Activated T-helper 1 cell treated with anti-CD3 and anti-CD28 coated beads, Interleukin-2, amount 50 U/mL, for 16 hours (primary cell): ENCODE results near the gene KISS1R.
A peak's percentile ranks its signal among the peaks of the same experiment; 100 is the strongest.

ENCODE experiments used
- DNase-seq, 2 donors: peaks; one replicate each; pipeline ENCODE4 v3.0.0-alpha.2; 2020; ENCODE audit warnings: low read depth in 1 of 2, low spot score in 1 of 2

Gene KISS1R

DNA sequence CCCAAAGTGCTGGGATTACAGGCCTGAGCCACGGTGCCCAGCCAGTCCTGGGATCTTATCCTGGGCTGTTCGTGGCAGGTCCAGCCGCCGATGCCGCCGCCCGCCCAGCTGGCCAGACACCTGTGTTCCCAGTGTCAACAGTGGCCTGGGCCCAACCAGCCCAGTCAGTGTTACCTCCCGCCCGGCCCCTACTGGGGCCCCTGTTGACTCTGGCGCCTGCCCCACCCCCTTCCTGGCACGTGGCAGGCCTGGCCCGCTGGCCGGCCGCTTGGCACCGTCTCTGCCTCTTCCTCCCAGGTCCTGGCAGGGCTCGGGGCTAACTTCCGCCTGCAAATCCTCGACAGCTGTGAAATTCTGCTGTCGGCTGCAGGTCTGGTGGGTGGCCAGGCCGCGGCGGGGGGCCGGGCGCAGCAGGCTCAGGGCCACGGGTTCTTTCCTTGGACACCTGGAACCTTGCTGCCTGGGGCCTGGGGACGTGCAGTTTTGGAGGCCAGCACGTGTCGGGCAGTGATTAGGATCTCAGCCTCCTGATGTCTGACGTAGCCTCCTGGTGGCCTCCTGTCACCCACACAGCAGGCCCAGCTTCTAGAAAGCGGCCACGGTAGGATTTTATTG is 17.8 kb downstream of the KISS1R start:
- no peak for DNase-seq

DNA sequence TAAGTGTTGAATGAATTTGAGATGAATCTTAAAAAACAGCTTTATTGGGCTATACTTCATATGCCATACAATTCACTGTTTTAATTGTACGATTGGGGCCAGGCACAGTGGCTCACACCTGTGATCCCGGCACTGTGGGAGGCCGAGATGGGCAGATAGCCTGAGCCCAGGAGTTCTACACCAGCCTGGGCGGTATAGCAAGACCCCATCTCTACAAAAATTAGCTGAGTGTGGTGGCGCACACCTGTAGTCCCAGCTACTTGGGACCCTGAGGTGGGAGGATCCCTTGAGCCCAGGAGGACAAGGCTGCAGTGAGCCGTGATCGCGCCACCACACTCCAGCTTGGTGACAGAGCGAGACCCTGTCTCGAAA is 19.0 kb downstream of the KISS1R start:
- no peak for DNase-seq

DNA sequence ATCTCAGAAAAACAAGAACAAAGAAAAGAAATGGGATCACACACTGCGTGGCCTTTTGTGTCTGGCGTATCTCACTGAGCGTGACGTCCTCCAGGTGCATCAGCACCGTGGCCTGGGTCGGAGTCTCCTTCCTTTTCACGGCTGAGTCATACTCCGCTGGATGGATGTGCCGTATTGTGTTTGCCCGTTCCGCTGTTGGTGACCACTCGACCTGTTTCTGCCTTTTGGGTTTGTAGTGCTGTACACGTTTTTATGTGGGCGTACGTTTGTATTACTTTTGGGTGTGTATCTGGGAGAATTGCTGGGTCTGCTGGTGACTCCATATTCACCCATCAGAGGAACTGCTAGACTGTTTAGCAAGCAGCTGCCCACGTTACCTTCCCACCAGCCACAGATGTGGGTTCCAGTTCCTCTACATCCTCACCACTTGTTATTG is 20.1 kb downstream of the KISS1R start:
- DNase-seq = no peak

DNA sequence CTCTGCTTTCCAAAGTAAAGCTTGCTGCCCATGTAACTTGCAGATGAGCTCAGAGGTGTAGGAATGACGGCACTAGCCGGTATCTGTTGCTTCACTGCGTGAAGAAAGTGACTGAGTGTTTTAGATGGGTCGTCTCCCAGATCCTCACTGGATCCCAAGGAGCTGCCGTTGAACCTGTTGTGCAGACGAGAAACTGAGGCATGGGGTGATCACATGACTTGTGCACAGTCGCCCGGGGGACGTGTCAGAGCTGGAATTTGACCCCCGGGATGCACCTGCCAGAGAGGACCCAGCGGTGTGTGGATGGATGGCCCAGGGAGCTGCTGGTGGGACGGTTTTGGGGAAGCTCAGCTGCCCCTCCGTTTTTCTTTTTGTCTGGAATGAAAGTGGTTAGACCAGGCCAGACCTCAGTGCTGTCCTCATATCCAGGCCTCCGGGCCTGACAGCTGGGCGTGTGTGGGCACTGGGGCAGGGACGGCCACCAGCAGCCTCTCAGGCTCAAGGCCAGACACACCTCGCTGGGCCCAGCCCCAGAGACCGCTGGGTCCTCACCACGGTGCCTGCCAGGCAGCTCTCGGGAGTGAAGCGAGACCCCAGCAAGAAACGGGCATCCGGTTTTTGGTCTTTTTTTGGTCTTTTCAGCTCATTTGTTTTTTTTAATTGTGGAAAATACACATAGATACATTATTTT is 21.2 kb downstream of the KISS1R start:
- DNase-seq = no peak

GRCh38 chr19:939439-939838 is 22.3 kb downstream of the KISS1R start:
- DNase-seq = no peak

GRCh38 chr19:939922-940321 is 22.8 kb downstream of the KISS1R start:
- DNase-seq = no peak

DNA sequence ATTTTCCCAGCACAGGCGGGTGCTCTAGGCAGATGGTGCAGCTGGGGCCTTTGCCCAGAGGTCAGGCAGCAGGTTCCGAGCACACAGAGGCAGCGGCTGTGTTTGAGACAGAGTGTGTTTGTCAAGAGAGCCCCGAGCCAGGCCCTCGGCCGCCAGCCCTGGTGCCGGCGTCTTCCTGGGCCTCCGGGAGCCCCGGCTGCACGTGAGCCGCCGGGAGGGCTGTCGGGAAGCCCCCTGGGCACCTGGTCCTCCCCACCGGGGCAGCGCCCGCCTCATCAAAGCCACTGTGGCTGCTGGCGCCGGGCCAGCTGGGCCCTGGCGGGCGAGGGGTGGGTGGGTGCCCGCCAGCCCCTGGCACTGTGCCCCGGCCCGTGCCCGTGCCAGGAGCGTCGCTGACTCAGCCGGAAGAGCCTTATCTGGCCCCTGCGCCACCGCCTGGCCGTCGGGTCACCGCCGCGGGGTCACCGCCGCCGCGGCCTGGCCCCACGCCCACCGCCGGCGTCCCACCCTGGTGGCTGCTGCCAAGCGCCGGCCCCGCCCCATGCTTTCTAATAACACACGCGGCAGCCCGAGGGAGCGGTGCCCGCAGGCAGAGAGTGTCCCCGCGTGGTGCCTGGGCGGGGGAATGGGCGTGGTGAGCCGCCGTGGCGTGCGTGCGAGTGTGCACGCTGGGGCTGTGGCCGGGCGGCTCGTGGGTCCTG is 23.6 kb downstream of the KISS1R start:
- peak; percentile 36 to 54 for DNase-seq

DNA sequence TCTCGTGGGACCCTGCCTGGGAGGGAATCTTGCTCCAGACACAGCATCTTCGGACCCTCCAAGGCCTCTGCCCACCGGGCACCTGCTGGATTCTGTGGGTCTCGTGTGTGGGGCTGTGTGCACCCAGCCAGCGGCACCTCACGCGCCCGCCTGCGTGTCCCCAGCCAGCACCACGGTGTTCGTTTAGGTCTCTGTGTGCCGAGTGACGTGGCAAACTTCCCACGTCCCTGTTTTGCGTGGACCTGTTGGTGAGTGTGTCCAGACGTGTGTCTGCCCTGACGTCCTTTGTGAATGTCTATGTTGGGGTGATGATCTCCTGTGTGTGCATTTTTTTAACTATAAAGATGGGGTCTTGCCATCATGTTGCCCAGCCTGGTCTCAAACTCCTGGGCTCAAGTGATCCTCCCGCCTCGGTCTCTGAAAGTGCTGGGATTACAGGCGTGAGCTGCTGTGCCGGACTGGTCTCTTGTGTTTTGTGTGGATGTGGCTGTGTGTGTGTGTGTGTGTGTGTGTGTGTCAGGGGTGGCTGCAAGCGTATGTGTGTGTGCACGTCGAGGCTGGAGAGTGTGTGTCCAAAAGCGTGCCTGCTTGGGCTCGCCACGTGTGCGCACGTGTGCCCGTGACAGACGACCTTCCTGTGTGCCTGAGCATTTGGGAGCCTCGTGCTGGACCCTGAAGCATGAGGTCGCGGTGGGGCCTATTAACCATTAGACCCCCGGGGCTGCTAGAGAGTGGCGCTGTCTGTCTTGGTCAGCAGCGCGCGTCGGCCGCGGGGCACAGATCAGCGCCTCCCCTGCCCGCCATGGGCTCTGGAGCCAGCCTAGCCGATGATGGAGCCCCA is 24.4 kb downstream of the KISS1R start:
- no peak for DNase-seq

- DNase-seq = no peak
These were observed 25.1 kb downstream of the KISS1R start for GRCh38 chr19:942133-942645.

DNA sequence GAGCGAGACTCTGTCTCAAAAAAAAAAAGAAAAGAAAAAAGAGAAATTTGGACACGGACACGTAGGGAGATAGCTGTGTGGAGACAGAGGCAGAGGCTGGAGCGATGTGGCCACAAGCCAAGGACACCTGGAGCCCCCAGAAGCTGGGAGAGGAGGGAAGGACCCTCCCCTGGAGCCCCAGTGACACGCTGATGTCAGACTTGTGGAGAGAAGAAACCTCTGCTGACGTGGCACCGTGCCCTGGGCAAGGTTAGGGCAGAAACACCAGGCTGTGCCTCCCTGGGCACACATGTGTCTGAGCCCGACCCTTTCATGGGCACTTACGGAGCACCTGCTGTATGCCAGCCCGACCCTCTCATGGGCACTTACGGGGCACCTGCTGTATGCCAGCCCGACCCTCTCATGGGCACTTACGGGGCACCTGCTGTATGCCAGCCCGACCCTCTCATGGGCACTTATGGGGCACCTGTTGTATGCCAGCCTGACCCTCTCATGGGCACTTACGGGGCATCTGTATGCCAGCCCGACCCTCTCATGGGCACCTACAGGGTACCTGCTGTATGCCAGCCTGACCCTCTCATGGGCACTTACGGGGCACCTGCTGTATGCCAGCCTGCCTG is 26.5 kb downstream of the KISS1R start:
- DNase-seq = no peak

- no peak for DNase-seq
These were observed 27.0 kb downstream of the KISS1R start for GRCh38 chr19:944171-944567.

DNA sequence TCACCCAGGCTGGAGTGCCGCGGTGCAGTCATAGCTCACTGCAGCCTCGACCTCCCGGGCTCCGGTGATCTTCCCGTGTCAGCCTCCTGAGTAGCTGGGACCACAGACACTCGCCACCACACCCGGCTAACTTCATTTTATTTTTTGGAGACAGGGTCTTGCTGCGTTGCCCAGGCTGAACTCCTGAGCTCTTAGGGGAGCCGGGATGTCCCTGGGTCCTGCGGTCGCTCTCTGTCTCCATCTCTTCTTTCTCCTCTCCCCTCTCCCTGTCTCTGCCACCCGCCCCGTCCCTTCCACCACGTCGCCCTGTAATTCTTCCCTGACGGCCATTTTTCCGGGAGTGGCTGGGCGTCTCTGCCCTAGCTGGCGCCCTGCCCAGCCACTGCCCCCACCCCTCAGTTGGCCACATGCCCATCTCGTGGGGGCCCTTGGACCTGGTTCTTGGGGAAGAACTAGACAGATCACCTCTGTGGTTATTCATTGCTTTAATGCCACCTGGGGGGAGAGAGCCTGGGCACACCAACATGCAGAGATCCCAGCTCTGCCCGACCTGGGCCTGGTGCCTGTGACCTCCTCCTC is 27.6 kb downstream of the KISS1R start:
- no peak for DNase-seq

DNA sequence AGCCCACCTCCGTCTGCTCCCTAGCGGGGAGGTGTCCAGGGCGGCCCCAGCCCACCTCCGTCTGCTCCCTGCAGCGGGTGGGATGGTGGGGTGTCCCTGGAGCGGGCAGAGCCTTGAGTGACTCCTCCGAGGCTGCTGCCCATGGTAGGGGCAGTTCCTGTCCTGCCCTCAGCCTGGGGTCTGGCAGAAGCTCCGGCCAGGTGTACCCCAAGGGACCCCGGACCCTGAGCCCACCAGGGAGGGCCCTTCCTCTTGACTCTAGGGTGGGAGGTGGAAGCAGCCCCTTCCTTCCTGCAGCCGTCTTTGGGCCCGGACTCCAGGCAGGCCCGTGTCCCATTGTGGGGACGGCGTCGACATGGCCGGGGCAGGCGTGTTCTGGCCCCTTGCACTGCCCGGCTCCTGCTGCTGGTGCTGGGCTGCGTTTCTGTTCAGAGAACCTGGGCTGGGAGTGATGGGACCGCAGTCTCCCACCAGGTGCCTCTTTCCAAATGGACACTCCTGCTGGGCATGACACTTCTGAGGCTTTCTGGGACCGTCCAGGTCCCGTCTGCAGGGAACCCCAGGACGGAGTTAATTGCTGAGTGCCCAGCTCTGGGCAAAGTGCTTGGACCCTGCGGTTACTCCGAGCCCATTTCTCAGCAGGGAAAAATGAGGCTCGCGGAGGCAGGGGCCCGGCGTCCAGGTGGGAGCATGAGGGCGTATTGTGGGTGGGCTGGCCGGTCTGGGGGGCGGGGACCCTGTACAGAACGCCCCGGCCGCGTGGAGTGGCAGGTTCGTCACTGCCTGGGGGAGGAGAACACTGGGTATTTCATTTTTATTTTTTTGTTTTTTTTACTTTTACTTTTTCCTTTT is 28.5 kb downstream of the KISS1R start:
- DNase-seq = no peak

- DNase-seq = no peak
These were observed 30.1 kb downstream of the KISS1R start for GRCh38 chr19:947090-947706.

GRCh38 chr19:947707-948539 is 30.8 kb downstream of the KISS1R start:
- no peak for DNase-seq

DNA sequence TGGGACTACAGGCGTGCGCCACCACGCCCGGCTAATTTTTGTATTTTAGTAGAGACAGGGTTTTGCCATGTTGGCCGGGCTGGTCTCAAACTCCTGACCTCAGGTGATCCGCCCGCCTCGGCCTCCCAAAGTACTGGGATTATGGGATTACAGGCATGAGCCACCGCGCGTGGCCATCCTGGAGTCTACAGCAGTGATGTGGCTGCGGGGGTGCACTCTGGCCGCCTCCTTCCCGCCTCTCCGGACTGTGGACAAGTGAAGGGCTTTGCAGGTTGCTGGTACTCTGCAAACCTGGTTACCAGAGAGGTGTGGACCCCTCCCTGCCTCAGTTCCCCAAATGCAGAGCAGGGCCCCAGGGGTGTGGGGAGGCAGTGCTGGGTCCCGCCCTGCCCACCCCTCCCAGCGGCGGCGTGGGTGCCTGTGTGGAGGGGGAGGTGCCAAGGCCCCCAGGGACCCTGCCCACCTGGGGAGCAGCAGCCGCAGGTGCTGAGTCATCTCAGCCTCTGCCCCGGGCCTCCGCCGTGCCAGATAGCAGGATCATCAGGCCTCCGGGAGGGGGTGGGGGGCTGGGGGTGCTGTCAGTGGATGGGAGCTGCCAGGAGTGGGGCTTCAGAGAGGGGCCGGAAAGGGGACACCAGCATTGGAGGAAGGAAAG is 31.8 kb downstream of the KISS1R start:
- no peak for DNase-seq

DNA sequence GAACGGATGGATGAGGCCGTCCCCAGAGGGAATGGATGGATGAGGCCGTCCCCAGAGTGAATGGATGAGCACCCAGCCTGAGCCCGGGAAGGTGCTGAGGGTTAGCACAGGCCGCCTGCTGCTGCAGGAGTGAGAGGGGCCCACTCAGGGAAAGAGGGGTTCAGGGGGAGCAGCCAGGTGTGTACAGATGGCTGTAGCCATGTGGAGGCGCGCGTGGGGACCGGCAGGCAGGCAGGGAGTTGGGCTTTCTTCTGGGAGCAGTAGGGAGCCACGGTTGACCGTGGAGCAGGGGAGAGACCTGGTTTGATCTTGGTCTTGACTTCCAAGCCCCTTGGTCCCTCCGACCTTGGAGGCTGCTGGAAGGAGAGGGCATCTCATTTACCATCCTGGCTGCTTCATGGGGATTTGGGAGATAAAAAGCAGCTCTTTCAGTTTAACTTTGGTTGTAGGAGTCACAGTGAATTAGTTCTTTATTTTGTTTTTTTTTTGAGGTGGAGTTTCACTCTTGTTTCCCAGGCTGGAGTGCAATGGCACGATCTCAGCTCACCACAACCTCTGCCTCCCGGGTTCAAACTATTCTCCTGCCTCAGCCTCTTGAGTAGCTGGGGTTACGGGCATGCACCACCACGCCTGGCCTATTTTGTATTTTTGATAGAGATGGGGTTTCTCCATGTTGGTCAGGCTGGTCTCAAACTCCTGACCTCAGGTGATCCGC is 33.4 kb downstream of the KISS1R start:
- no peak for DNase-seq
